ENCODE data around the gene TAF1. TPM values are rescaled to one million over a fixed set of nuclear protein-coding genes. Genes with fewer than 3 reads are reported as not detected.

Gene TAF1
- total and polyA plus RNA-seq, 9 of the 15 experiments (the other 6 are each of a cell fraction or from before 2014, with no cell fraction given), result 6.4 to 45.1 (median 38.1) TPM

- no peak for TF ChIP-seq ZBTB40 (IDR thresholded peaks at IDR 0.05)
- no peak for TF ChIP-seq ZBTB40 (CRISPR knock-in tag; IDR thresholded peaks at IDR 0.05)
- TF ChIP-seq THAP12 (CRISPR knock-in tag; IDR thresholded peaks at IDR 0.05), result no peak
- no peak for TF ChIP-seq HMG20B (CRISPR knock-in tag; IDR thresholded peaks at IDR 0.05)
Measured at GRCh38 chrX:71367396-71367795, 1.2 kb downstream of the TAF1 start (continued).

All from K562 (cell line).